Activated CD8-positive, alpha-beta T cell treated with anti-CD3 and anti-CD28 coated beads for 36 hours (primary cell): Measurements from ENCODE around the gene STING1. TPM values are rescaled to one million over a fixed set of nuclear protein-coding genes. Genes with fewer than 3 reads are reported as not detected.
A peak's percentile ranks its signal among the peaks of the same experiment; 100 is the strongest.

Source experiments
- ATAC-seq: fragments of 200-7000 bp; cut with Tn5 transposase; one replicate; pipeline ENCODE4 v1.10.0; 2021; ENCODE audit warnings: mild to moderate bottlenecking, moderate library complexity
- CTCF ChIA-PET: fragments of 350-600 bp; sonication (Branson Sonifier 250); formaldehyde crosslinking; loops from one replicate; lab custom pipeline; 2021; ENCODE audit warnings: antibody characterized with exemption; lab: Charles Lee
- POLR2A ChIA-PET: fragments of 350-600 bp; sonication (Branson Sonifier 250); formaldehyde crosslinking; loops from one replicate; lab custom pipeline; 2021; ENCODE audit warnings: antibody characterized with exemption; lab: Charles Lee
- DNase-seq: peaks from one replicate; pipeline ENCODE4 v3.0.0-alpha.2; 2020
- H3K27ac Mint-ChIP-seq: one replicate; pipeline ENCODE4 v1.8.0; 2021; ENCODE audit warnings: mild to moderate bottlenecking, mixed read lengths
- H3K27me3 Mint-ChIP-seq: one replicate; pipeline ENCODE4 v1.8.0; 2021; ENCODE audit warnings: mixed read lengths
- H3K36me3 Mint-ChIP-seq: one replicate; pipeline ENCODE4 v1.8.0; 2021; ENCODE audit warnings: low read depth, mixed read lengths
- H3K4me1 Mint-ChIP-seq: one replicate; pipeline ENCODE4 v1.8.0; 2021; ENCODE audit warnings: low read depth, mixed read lengths
- H3K4me3 Mint-ChIP-seq: one replicate; pipeline ENCODE4 v1.8.0; 2021; ENCODE audit warnings: mild to moderate bottlenecking, moderate library complexity, mixed read lengths
- H3K9me3 Mint-ChIP-seq: one replicate; pipeline ENCODE4 v1.8.0; 2021; ENCODE audit warnings: mixed read lengths
- CTCF ChIP-seq: fragments of 200-600 bp; IDR thresholded peaks from one replicate; pipeline ENCODE4 v1.8.0; 2022; ENCODE audit warnings: antibody characterized with exemption, mild to moderate bottlenecking
- intact Hi-C: fragments of 100-400 bp; cut with micrococcal nuclease; formaldehyde crosslinking; loops from one replicate; pipeline ENCODE4 v1.10.0; 2022
- total RNA-seq, 2 experiments: library from RNA; stranded (reverse); gene quantifications; one replicate each; pipeline ENCODE4 v1.2.3, GENCODE V29; 2021

The STING1 gene
- total RNA-seq, 2 experiments from 2014 or later, result 43.7 to 46.3 TPM

- CTCF ChIA-PET, result interaction anchor here (1.1 to 4.1 kb wide), 3 partner anchors 9 to 56 kb away, joined by 3 to 17 read pairs (median 3); no protein-coding TSS in a partner anchor
- Mint-ChIP-seq H3K27me3 (no peaks in the 10 kb centered on the region), H3K4me3 (no peak overlapping the region), H3K36me3 (no peaks in the 10 kb centered on the region), H3K27ac (peak overlapping the region; percentile 58), H3K9me3 (no peaks in the 10 kb centered on the region), H3K4me1 (peaks cover 47% of the 10 kb centered on the region)
- POLR2A ChIA-PET, result interaction anchor here (1.5 to 5.2 kb wide), 4 partner anchors 9 to 49 kb away, joined by 3 to 26 read pairs (median 14); partner anchors contain the start of gene STING1
- no peak for TF ChIP-seq CTCF
- ATAC-seq, result no peak
- intact Hi-C loops, result loop anchor here (5.0 kb wide), 1 partner anchor 105 kb away; the partner anchor contains the start of gene UBE2D2
- DNase-seq, result no peak
Measured at GRCh38 chr5:139457241-139457640, 25.3 kb downstream of the STING1 start.

- intact Hi-C loops, result loop anchor here (5.0 kb wide), 1 partner anchor 106 kb away; the partner anchor contains the start of gene UBE2D2
- no peak for DNase-seq
- peak overlapping the region; percentile 58 for H3K27ac Mint-ChIP-seq
- peaks cover 47% of the 10 kb centered on the region for H3K4me1 Mint-ChIP-seq
- H3K4me3 Mint-ChIP-seq, result no peak overlapping the region
- H3K9me3 Mint-ChIP-seq, result no peaks in the 10 kb centered on the region
- no peaks in the 10 kb centered on the region for H3K27me3 Mint-ChIP-seq
- ATAC-seq, result no peak
- no peaks in the 10 kb centered on the region for H3K36me3 Mint-ChIP-seq
- ChIA-PET CTCF (interaction anchor here (1.1 to 4.1 kb wide), 2 partner anchors 9 to 56 kb away, joined by 3 to 17 read pairs; no protein-coding TSS in a partner anchor), POLR2A (interaction anchor here (0.6 to 5.2 kb wide), 7 partner anchors 9 to 57 kb away, joined by 3 to 26 read pairs (median 3); partner anchors contain the start of genes SMIM33 and STING1)
- no peak for TF ChIP-seq CTCF
Measured at GRCh38 chr5:139456776-139457175, 25.8 kb downstream of the STING1 start.

- peaks cover 37% of the 10 kb centered on the region for H3K4me1 Mint-ChIP-seq
- intact Hi-C loops, result loop anchor here (5.0 kb wide), 1 partner anchor 108 kb away; the partner anchor contains the start of gene UBE2D2
- DNase-seq (no peak), ATAC-seq (no peak)
- H3K27ac Mint-ChIP-seq, result peak overlapping the region; percentile 5
- no peaks in the 10 kb centered on the region for H3K9me3 Mint-ChIP-seq
- H3K36me3 Mint-ChIP-seq, result no peaks in the 10 kb centered on the region
- ChIA-PET POLR2A (interaction anchor here (0.6 to 5.2 kb wide), 2 partner anchors 11 to 174 kb away, joined by 3 to 26 read pairs; no protein-coding TSS in a partner anchor), CTCF (interaction anchor here (0.7 to 1.7 kb wide), 3 partner anchors 9 to 12 kb away, joined by 3 to 4 read pairs (median 3); no protein-coding TSS in a partner anchor)
- no peaks in the 10 kb centered on the region for H3K27me3 Mint-ChIP-seq
- H3K4me3 Mint-ChIP-seq, result no peak overlapping the region
- no peak for TF ChIP-seq CTCF
Measured at GRCh38 chr5:139454568-139455290, 27.8 kb downstream of the STING1 start.

DNA sequence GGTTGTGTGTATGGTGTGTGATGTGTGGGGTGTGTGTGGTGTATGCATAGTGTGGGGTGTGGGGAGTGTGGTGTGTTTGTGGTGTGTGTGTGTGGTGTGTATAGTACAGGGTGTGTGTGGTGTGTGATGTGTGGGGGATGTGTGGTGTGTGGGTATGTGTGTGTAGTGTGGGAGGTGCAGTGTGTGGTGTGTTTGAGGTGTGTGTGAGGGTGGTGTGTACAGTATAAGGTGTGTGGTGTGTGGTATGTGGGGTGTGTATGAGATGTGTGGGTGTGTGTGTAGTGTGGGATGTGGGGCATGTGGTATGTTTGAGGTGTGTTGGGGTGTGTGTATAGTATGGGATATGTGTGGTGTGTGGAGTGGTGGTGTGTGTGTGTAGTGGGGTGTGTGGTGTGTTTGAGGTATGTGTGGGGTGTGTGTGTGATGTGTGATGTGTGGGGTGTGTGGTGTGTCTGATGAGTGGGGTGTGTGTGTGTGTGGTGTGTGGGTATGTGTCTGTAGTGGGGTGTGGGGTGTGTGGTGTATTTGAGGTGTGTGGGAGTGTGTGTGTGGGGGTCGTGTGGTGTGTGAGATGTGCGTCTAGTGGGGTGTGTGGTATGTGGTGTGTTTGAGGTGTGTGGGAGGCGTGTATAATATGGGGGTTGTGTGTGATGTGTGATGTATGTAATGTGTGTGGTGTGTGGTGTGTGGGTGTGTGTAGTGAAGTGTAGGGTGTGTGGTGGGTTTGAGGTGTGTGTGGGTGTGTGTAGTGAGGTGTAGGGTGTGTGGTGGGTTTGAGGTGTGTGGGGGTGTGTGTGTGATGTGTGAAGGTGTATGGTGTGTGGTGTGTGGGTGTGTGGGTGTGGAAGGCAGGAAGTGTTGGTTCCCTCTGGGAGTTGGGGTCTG, 28.6 kb downstream of the STING1 start:
- POLR2A ChIA-PET, result no interaction called here
- no peaks in the 10 kb centered on the region for H3K27me3 Mint-ChIP-seq
- intact Hi-C loops, result no loop called here
- H3K4me1 Mint-ChIP-seq, result peaks cover 31% of the 10 kb centered on the region
- no peaks in the 10 kb centered on the region for H3K9me3 Mint-ChIP-seq
- no peak overlapping the region for H3K4me3 Mint-ChIP-seq
- no peaks in the 10 kb centered on the region for H3K36me3 Mint-ChIP-seq
- peak; percentile 50 for DNase-seq
- no peak for TF ChIP-seq CTCF
- peak overlapping the region; percentile 39 for H3K27ac Mint-ChIP-seq
- ATAC-seq, result no peak
- CTCF ChIA-PET, result interaction anchor here (1.7 kb wide), 1 partner anchor 8 kb away, joined by 4 read pairs; no protein-coding TSS in a partner anchor
